ENCODE measurements around the gene NEURL3.
"Not testable (repeated sequence)": the region's sequence is repeated elsewhere in the genome, so short reads cannot be mapped to it uniquely, and the experiment has no call there.

NEURL3 gene

GRCh38 chr2:96506907-96507240 lies 1.7 kb upstream of the NEURL3 start:
- no peak for DNase-seq (ENCODE audit: low read depth, low spot score)

DNA sequence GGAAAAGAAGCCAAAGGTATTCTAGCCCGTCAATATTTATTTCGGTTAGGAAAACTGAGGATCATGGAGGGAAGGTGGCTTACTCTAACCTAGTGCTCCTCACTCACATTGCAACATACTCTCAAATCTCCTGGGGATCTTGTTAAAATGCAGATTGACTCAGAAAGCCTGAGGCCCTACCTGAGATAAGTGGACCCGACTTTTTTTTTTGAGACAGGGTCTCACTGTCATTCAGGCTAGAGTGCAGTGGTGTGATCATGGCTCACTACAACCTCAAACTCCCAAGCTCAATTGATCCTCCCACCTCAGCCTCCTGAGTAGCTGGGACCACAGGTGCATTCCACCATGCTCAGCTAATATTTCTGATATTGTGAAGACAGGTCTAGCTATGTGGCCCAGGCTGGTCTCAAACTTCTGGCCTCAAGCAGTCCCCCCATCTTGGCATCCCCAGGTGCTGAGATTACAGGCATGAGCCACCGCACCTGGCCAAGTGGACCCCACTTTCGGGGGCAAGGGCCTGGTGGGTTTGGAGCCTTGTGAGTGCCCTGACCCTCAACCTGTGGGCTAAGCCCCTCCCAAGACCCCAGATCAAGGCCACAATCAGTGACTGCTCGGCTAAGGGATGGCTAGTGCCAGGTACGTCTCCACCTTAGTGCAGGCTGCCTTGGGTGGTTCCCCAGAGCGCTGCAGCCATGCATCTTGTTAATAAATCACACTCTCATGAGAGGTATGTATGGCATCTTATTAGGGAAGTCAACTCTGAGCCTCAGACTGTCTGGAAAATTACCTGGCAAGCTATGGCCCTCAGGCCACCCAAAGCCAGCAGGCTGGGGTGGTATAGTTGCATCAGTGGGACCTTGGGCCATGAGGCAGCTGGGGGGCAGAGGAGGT lies 1.1 kb upstream of the NEURL3 start:
- no peak for DNase-seq (ENCODE audit: low read depth, low spot score)

DNA sequence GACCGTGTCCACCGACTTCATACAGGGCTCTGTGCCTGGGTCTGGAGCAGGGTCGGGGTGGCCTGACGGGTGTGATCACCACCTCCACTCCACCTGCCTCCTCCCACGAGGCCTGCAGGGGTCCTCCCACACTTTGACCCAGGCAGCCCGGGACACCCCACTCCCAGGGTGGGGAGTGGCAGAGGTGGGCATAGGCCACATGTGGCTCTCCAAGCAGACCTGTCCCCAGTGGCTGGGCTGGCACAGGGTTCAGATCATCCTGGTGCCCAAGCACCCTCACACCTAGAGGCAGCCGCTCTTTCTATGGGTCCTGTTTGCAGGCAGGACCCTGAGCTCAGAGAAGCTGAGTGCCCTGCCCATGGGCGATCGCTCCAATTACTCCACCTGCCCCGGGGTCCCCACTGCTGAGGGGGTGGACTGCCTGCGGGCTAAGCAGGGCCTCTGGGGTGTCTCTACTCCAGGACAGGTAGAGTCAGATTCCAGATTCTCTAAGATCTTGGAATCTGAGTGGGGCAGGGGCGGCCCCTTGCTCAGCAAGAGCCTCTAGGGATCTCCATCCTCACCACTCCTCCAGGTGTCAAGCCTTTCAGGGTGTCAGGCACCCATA lies 1.4 kb downstream of the NEURL3 start:
- no peak for DNase-seq (ENCODE audit: low read depth, low spot score)

GRCh38 chr2:96502891-96503636 lies 2.1 kb downstream of the NEURL3 start:
- no peak for DNase-seq (ENCODE audit: low read depth, low spot score)

DNA sequence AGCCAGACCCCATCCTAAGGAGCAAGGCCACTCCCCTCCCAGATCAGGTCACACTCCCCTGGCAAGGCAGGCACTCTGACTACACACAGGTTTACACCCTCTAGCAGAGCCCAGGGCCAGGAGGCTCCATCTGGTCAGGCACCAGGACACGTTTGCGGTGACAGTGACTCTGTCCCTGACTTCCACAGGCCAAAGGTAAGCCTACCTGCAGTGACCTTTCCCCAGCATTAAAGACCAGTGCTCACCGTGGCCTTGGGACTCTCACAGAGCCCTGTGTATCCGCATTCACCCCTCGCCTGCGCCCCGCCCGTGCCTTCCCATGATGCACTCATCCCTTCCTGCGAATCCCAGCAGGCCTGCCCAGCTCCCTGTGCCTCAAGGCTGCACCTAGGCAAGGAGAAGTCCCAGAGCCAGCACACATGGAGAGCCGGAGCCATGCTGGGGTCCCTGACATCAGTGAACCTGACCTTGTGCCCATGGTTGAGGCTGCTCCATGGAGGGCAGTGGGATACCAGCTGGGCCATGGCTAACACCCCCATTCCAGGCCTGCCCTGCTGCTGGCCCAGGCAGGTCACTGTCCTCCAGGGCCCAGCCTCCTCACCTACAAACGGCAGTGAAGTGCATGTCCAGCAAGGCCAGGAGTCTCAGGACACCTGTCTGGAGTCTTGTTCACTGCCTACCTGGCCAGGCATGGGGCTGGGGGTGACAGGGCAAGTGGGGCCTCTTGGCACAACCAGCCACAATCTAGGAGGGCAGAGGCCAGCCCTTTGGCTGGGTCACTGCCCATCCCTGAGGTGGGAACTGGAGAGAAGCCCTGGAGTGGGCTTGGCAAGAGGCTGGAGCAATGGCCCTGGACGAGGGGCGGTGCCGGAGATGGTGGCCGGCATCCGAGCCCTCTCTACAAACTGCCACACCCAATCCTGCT lies 3.0 kb downstream of the NEURL3 start:
- no peak for DNase-seq (ENCODE audit: low read depth, low spot score)

GRCh38 chr2:96501471-96501874 lies 3.7 kb downstream of the NEURL3 start:
- no peak for DNase-seq (ENCODE audit: low read depth, low spot score)

GRCh38 chr2:96500385-96501066 lies 4.6 kb downstream of the NEURL3 start:
- DNase-seq (ENCODE audit: low read depth, low spot score), result no peak

DNA sequence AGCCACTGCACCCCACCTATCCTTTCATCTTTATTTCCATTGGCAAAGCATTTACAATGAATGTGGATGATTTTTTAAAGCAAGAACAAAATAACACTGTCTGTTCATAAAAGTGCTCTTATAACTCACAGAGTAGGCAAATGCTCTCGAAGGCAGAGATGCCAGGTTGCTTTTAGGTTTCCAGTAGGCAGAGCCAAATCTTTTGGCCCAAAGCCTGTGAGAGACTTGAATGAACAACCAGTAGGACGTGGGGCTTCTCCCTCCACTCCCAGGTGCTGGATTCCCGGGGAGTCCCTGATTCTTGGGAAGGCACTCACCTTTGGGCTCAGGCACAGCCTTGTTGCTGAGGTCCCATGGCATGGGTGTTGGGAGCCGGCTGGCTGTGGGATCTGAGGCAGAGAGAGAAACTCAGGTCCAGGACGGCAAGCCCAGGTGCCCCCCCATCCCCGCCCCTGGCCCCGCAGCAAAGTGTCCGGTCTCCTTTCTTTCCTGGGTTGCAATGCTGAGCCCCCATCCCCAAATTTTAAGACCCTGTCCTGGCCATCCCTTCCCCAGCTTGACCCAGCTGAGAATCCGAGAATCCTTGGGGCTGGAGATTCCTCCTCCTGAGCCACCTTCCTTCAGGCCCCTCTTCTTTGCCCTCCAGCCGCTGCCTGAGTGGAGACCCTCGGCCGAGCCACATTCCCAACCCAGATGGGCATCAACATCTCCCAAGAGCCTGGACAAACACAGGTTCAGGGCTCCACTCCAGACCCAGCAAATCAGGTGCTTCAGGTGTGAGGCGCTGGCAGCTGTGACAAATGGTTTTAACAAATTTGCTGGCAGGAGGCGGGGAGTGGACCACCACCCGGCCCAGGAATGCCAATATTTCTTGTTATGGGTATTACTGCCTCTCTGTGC lies 5.8 kb downstream of the NEURL3 start:
- no peak for DNase-seq (ENCODE audit: low read depth, low spot score)

- DNase-seq (ENCODE audit: low read depth, low spot score), result not testable (repeated sequence)
Observed at GRCh38 chr2:96498611-96499010, 6.5 kb downstream of the NEURL3 start.

- DNase-seq (ENCODE audit: low read depth, low spot score), result no peak
Observed at GRCh38 chr2:96498021-96498431, 7.1 kb downstream of the NEURL3 start.

GRCh38 chr2:96495982-96496629 lies 9.1 kb downstream of the NEURL3 start:
- DNase-seq (ENCODE audit: low read depth, low spot score), result no peak

GRCh38 chr2:96494188-96494587 lies 11.0 kb downstream of the NEURL3 start:
- DNase-seq (ENCODE audit: low read depth, low spot score), result no peak

DNA sequence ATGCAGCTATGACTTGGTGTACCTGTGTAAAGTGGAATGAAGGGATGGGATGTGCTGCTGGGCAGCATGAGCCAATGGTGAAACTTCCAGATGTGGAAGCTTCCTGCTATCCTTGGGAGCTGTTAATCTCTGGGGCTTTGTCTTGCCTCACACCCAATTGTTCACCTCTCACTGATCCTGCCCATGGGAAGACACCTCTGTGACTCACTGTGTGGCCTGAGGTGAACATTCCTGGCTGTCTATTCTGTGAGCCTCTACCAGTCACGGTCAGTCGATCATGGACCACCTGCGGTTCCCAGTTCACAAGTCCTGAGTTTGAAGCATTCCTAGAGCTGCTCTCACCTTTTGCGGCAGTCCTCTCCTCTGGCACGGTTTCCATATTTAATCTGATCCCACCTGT lies 12.1 kb downstream of the NEURL3 start:
- DNase-seq (ENCODE audit: low read depth, low spot score), result no peak

DNA sequence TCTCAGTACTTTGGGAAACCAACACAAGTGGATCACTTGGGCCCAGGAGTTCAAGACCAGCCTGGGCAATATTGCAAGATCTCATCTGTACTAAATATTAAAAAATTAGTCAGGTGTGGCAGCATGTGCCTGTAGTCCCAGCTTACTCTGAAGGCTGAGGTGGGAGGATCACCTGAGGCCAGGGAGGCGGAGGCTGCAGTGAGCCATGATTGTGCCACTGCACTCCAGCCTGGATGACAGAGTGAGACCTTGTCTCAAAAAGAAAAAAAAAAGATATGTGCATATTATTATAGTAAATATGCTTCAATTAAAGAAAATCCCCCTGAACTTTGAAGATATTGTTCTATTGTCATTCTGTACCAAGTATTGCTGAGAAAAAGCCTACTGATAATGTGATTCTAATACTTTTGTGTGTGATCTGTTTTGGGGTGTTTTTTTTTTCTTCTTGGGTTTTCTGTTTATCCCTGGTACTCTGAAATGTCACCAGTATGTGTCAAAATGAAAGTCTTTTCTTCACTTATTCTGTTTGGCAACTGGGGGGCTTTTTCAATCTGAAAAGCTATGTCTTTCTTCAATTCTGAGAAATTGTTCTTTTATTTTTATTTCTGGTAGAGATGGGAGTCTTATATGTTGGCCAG lies 13.2 kb downstream of the NEURL3 start:
- no peak for DNase-seq (ENCODE audit: low read depth, low spot score)

- no peak for DNase-seq (ENCODE audit: low read depth, low spot score)
Observed at GRCh38 chr2:96489663-96490062, 15.5 kb downstream of the NEURL3 start.

GRCh38 chr2:96489261-96489660 lies 15.9 kb downstream of the NEURL3 start:
- DNase-seq (ENCODE audit: low read depth, low spot score), result no peak

DNA sequence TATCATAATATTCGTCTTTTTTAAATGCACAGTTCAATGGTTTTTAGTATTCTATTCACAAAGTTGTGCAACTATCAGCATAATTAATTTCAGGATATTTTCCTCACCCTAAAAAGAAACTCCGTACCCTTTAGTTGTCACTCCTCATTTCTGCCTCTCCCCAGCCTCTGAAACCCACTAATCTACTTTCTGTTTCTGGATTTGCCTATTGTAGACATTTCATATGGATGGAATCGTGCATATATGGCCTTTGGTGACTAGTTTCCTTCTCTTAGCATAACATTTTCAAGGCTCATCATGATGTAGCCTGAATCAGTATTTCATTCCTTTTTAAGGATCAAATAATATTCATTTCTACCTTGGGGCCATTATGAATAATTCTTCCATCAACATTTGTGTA lies 18.5 kb downstream of the NEURL3 start:
- DNase-seq (ENCODE audit: low read depth, low spot score), result no peak

DNA sequence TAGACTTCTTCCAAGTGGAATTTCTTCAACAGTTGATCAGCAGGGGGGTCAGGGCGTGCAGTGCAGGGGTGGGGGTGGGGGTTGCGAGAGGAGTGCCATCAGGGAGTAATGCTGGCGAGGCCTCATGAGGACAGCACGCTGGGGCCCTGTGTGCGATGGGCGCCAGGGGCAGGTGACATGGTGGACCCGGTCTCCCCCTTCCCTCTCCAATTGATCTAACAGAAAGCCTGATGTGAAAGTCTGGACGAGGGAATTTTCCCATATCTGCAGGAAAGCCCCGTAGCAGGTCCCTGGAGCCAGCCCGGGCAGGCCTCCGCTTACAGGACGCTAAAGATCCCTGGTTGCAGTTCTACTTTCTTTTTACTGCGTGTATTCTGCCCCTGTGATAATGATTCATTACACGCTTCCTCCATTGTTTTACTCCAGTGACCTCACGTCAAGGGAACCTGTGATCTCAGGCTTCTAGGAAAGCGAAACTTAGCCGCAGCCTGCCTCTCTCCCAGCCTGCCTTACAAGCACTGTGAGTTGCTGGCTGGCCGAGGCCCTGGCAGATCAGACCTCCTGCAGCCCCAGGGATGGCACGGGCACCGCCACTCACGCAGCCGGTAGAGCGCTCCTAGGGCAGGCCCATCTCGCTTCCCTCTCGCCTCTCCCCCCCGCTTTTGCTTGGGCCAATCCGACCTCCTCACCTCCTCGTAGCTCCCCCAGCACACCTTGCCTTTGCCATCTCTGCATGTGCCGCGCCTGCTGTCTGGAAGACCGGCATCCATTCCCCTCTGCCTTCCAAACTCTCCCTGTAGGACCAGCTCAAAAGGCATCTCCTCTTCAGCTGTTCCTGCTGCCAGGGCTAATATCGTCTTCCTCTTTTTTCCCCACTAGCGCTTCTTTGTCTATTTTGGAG lies 19.2 kb downstream of the NEURL3 start:
- peak; percentile 59 for DNase-seq (ENCODE audit: low read depth, low spot score)

Measured in activated CD4-positive, CD25-positive, alpha-beta regulatory T cell treated with anti-CD3 and anti-CD28 coated beads, Interleukin-2, amount 50 U/mL, for 16 hours (primary cell).